ENCODE measurements around the gene UQCC3.

Gene UQCC3

GRCh38 chr11:62705413-62705812, 33.9 kb downstream of the UQCC3 start:
- ChIA-PET CTCF (no interaction called here), POLR2A (interaction anchor here (0.6 to 6.6 kb wide), 12 partner anchors 20 to 368 kb away, joined by 3 to 65 read pairs (median 3); partner anchors contain the start of genes ASRGL1, B3GAT3, HNRNPUL2 and LBHD1)
- TF ChIP-seq LEF1 (IDR thresholded peaks at IDR 0.05; ENCODE audit: borderline replicate concordance) (no peak), ELF4 (IDR thresholded peaks at IDR 0.05) (no peak), SP1 (IDR thresholded peaks at IDR 0.05) (no peak), NFRKB (IDR thresholded peaks at IDR 0.05) (no peak), PKNOX1 (IDR thresholded peaks at IDR 0.05) (no peak), FOXM1 (IDR thresholded peaks at IDR 0.05; ENCODE audit: borderline replicate concordance) (no peak), ARNT (IDR thresholded peaks at IDR 0.05) (no peak), L3MBTL2 (conservative IDR thresholded peaks at IDR 0.05) (no peak), ZNF384 (IDR thresholded peaks at IDR 0.05) (no peak), HDGF (IDR thresholded peaks at IDR 0.05; ENCODE audit: borderline replicate concordance) (no peak)
- DNase-seq (ENCODE audit: extremely low spot score) = no peak

- ChIA-PET POLR2A (interaction anchor here (0.6 to 6.6 kb wide), 17 partner anchors 19 to 369 kb away, joined by 3 to 65 read pairs (median 3); partner anchors contain the start of genes ASRGL1, B3GAT3, HNRNPUL2 and INTS5), CTCF (interaction anchor here (1.7 kb wide), 1 partner anchor 80 kb away, joined by 5 read pairs; no protein-coding TSS in a partner anchor)
- no peak for TF ChIP-seq NFRKB (IDR thresholded peaks at IDR 0.05)
- peak; percentile 43; the same call in 1 of the 2 replicates for TF ChIP-seq ELF4 (IDR thresholded peaks at IDR 0.05)
- no peak for TF ChIP-seq PKNOX1 (IDR thresholded peaks at IDR 0.05)
- TF ChIP-seq BHLHE40 (IDR thresholded peaks at IDR 0.05; ENCODE audit: borderline replicate concordance) = no peak
- no peak for TF ChIP-seq FOXA1 (IDR thresholded peaks at IDR 0.05)
- DNase-seq (ENCODE audit: extremely low spot score) = peak; percentile 93
Measured at GRCh38 chr11:62705880-62706849, 34.7 kb downstream of the UQCC3 start.

GRCh38 chr11:62706850-62707247, 35.4 kb downstream of the UQCC3 start:
- TF ChIP-seq CTBP1 (IDR thresholded peaks at IDR 0.05; ENCODE audit: borderline replicate concordance) (no peak), HDGF (IDR thresholded peaks at IDR 0.05; ENCODE audit: borderline replicate concordance) (no peak), ELF4 (IDR thresholded peaks at IDR 0.05) (no peak), ARNT (IDR thresholded peaks at IDR 0.05) (no peak), NFRKB (IDR thresholded peaks at IDR 0.05) (no peak), TARDBP (IDR thresholded peaks at IDR 0.05) (no peak), FOXA1 (IDR thresholded peaks at IDR 0.05) (no peak), SP1 (IDR thresholded peaks at IDR 0.05) (no peak)
- no peak for DNase-seq (ENCODE audit: extremely low spot score)
- POLR2A ChIA-PET = interaction anchor here (1.0 to 6.6 kb wide), 12 partner anchors 19 to 148 kb away, joined by 3 to 65 read pairs (median 6); partner anchors contain the start of genes HNRNPUL2, INTS5, LBHD1 and MTA2
- CTCF ChIA-PET = interaction anchor here (0.5 to 1.7 kb wide), 2 partner anchors 12 to 80 kb away, joined by 3 to 5 read pairs; no protein-coding TSS in a partner anchor

- POLR2A ChIA-PET = interaction anchor here (1.3 to 6.6 kb wide), 7 partner anchors 18 to 148 kb away, joined by 3 to 65 read pairs (median 6); partner anchors contain the start of genes HNRNPUL2, LBHD1, MTA2 and TTC9C
- no peak for DNase-seq (ENCODE audit: extremely low spot score)
- TF ChIP-seq SUZ12 (IDR thresholded peaks at IDR 0.05) = no peak
- no peak for TF ChIP-seq ZNF384 (IDR thresholded peaks at IDR 0.05)
- no peak for TF ChIP-seq L3MBTL2 (conservative IDR thresholded peaks at IDR 0.05)
- TF ChIP-seq LEF1 (IDR thresholded peaks at IDR 0.05; ENCODE audit: borderline replicate concordance) = no peak
- TF ChIP-seq ARNT (IDR thresholded peaks at IDR 0.05) = no peak
- TF ChIP-seq ELF4 (IDR thresholded peaks at IDR 0.05) = no peak
- no peak for TF ChIP-seq FOXK2 (IDR thresholded peaks at IDR 0.05)
- TF ChIP-seq NFRKB (IDR thresholded peaks at IDR 0.05) = no peak
- no peak for TF ChIP-seq HDGF (IDR thresholded peaks at IDR 0.05; ENCODE audit: borderline replicate concordance)
- TF ChIP-seq CTBP1 (IDR thresholded peaks at IDR 0.05; ENCODE audit: borderline replicate concordance) = no peak
- CTCF ChIA-PET = interaction anchor here (0.5 to 1.7 kb wide), 2 partner anchors 13 to 79 kb away, joined by 3 to 5 read pairs; no protein-coding TSS in a partner anchor
Measured at GRCh38 chr11:62707277-62707861, 35.9 kb downstream of the UQCC3 start, which contains the start of the genes BSCL2 and GNG3. Gene BSCL2, minus strand, starts transcription at chr11:62707424. Its CDS starts 229 bp downstream, at chr11:62707195. Gene GNG3, plus strand, starts transcription at chr11:62707676. Its CDS starts 620 bp downstream, at chr11:62708296.

GRCh38 chr11:62708392-62708791, 36.9 kb downstream of the UQCC3 start:
- CTCF ChIA-PET = no interaction called here
- no peak for TF ChIP-seq LEF1 (IDR thresholded peaks at IDR 0.05; ENCODE audit: borderline replicate concordance)
- no peak for TF ChIP-seq SUZ12 (IDR thresholded peaks at IDR 0.05)
- no peak for TF ChIP-seq BHLHE40 (IDR thresholded peaks at IDR 0.05; ENCODE audit: borderline replicate concordance)
- TF ChIP-seq FOXA1 (IDR thresholded peaks at IDR 0.05) = no peak
- TF ChIP-seq CTBP1 (IDR thresholded peaks at IDR 0.05; ENCODE audit: borderline replicate concordance) = no peak
- TF ChIP-seq PKNOX1 (IDR thresholded peaks at IDR 0.05) = no peak
- TF ChIP-seq HDGF (IDR thresholded peaks at IDR 0.05; ENCODE audit: borderline replicate concordance) = no peak
- no peak for TF ChIP-seq ARNT (IDR thresholded peaks at IDR 0.05)
- TF ChIP-seq FOXM1 (IDR thresholded peaks at IDR 0.05; ENCODE audit: borderline replicate concordance) = no peak
- TF ChIP-seq TARDBP (IDR thresholded peaks at IDR 0.05) = no peak
- TF ChIP-seq L3MBTL2 (conservative IDR thresholded peaks at IDR 0.05) = no peak
- TF ChIP-seq ELF4 (IDR thresholded peaks at IDR 0.05) = no peak
- TF ChIP-seq NFRKB (IDR thresholded peaks at IDR 0.05) = no peak
- TF ChIP-seq ZNF384 (IDR thresholded peaks at IDR 0.05) = no peak
- no peak for TF ChIP-seq FOXK2 (IDR thresholded peaks at IDR 0.05)
- TF ChIP-seq SP1 (IDR thresholded peaks at IDR 0.05) = no peak
- POLR2A ChIA-PET = interaction anchor here (0.8 to 6.6 kb wide), 7 partner anchors 17 to 134 kb away, joined by 3 to 65 read pairs (median 4); partner anchors contain the start of genes EEF1G, HNRNPUL2, MTA2 and TTC9C
- DNase-seq (ENCODE audit: extremely low spot score) = no peak

Measured in HEK293T (cell line).